ENCODE data around the gene RPS6KB1.
"Not testable (repeated sequence)": the region's sequence is repeated elsewhere in the genome, so short reads cannot be mapped to it uniquely, and the experiment has no call there.

RPS6KB1 gene

GRCh38 chr17:59892924-59893675 lies at the start of gene RPS6KB1, which contains the start of gene TUBD1:
Gene RPS6KB1 (plus strand): TSS chr17:59893121. CDS start chr17:59893185, 64 bp downstream.
Gene TUBD1 (minus strand): TSS chr17:59892943. CDS start chr17:59891002, 1,941 bp downstream.
- peak; percentile 99 for DNase-seq (ENCODE audit: low read depth)

DNA sequence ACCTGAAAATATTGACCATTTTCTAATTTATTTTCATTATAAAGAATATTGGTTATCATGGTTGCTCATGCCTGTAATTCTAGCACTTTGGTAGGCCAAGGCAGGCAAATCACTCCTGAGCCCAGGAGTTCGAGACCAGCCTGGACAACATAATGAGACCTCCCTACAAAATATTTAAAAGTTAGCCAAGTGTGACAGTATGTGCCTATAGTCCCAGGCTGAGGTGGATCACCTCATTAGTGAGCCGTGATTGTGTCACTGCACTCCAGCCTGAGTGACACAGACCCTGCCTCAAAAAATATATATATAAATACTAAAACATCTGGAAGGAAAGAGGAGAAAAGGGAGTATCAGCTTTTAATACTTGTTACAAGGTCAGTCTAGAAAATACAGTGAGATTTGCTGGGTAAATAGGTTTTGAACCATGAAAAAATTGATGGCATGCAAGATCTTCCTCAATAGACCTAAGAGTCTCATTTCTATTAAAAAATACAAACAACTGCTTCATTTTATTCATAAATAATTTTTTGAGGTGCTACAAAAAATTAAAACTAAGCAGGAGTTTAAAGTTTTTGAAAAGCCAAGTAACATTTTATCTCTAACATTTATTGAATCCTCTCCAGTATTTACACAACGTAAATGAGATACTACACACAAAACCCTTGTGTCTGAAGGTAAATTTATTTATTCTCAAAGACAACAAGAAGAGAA lies 47.9 kb upstream of the RPS6KB1 start:
- peak; percentile 75 for DNase-seq (ENCODE audit: low read depth)

DNA sequence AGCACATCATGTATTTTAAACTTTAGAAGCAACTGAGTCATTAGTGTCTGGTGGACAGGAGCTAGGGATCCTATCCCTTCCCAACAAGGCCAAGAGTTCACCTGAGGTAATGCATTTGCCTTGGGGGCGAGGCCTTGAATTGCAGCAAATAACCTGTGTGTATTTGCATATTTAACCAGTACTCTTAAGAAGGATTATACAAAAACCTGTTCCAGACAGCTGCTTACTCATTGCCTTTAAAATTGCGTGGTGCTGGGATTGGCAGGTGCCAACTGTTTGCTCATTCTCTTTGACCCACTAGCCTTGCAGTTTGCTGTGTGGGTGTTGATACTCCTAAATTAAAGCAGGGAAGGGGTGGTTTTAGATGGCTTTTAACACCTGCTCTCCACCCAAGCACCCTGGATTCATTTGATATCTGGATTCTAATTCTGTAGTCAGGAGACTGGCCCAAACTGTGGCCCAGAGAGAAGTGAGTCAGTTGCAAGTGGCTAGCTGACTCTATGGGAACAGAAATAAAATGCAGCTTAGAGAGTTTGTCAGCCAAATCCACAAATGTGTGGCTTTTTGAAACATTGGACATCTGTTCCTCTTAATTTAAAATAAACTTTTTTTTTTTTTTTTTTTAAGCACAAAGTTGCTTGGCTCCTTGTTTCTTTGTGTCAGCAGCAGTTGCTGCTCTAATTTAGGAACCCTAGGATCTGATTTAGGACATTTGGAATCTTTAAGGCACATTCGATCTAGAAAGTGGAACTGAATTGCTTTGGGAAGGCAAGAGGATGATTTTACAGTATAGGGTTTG lies 47.1 kb upstream of the RPS6KB1 start:
- peak; percentile 92 for DNase-seq (ENCODE audit: low read depth)

GRCh38 chr17:59846394-59847165 lies 46.3 kb upstream of the RPS6KB1 start:
- DNase-seq (ENCODE audit: low read depth): peak; percentile 85

DNA sequence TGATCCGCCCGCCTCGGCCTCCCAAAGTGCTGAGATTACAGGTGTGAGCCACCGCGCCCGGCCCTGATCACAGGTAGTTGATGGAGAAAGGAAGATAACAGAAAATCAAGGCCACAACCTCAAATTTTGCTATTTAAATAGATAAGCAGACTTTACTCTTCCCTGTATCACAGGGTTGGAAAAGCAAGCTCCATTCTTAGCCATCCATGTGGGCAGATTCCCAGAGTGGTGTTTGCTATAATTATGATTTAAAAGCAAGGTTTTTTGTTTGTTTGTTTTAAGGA lies 44.6 kb upstream of the RPS6KB1 start:
- DNase-seq (ENCODE audit: low read depth): no peak

DNA sequence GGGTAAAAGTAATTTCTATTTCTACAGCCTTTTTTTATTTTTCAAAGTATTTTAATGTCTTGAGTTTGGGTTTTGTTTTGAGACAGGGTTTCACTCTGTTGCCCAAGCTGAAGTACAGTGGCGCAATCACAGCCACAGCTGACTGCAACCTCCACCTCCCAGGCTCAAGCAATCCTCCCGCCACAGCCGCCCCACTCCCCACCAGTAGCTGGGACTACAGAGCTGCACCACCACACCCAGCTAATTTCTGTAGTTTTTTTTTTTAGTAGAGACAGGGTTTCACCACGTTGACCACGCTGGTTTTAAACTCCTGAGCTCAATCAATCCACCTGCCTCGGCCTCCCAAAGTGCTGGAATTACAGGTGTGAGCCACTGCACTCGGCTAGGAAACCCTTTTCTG lies 44.1 kb upstream of the RPS6KB1 start:
- peak; percentile 93 for DNase-seq (ENCODE audit: low read depth)

DNA sequence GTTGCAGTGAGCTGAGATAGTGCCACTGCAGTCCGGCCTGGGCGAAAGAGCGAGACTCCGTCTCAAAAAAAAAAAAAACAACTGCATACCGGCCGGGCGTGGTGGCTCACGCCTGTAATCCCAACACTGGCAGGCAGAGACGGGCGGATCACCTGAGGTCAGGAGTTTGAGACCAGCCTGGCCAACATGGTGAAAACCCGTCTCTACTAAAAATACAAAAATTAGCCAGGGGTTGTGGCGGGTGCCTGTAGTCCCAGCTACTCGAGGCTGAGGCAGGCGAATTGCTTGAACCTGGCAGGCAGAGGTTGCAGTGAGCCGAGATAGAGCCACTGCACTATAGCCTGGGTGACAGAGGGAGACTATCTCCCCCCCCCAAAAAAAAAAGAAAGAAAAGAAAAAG lies 42.6 kb upstream of the RPS6KB1 start:
- not testable (repeated sequence) for DNase-seq (ENCODE audit: low read depth)

GRCh38 chr17:59851439-59852375 lies 41.2 kb upstream of the RPS6KB1 start:
- DNase-seq (ENCODE audit: low read depth): peak; percentile 100

DNA sequence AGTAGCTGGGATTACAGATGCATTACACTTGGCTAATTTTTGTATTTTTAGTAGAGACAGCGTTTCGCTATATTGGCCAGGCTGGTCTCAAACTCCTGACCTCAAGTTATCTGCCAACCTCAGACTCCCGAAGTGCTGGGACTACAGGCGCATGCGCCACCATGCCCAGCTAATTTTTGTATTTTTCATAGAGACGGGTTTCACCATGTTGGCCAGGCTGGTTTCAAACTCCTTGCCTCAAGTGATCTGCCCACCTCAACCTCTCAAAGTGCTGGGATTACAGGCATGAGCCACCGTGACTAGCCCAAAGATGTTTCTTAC lies 40.1 kb upstream of the RPS6KB1 start:
- DNase-seq (ENCODE audit: low read depth): not testable (repeated sequence)

GRCh38 chr17:59853168-59853918 lies 39.6 kb upstream of the RPS6KB1 start:
- peak; percentile 90 for DNase-seq (ENCODE audit: low read depth)

GRCh38 chr17:59853919-59854729 lies 38.8 kb upstream of the RPS6KB1 start:
- not testable (repeated sequence) for DNase-seq (ENCODE audit: low read depth)

DNA sequence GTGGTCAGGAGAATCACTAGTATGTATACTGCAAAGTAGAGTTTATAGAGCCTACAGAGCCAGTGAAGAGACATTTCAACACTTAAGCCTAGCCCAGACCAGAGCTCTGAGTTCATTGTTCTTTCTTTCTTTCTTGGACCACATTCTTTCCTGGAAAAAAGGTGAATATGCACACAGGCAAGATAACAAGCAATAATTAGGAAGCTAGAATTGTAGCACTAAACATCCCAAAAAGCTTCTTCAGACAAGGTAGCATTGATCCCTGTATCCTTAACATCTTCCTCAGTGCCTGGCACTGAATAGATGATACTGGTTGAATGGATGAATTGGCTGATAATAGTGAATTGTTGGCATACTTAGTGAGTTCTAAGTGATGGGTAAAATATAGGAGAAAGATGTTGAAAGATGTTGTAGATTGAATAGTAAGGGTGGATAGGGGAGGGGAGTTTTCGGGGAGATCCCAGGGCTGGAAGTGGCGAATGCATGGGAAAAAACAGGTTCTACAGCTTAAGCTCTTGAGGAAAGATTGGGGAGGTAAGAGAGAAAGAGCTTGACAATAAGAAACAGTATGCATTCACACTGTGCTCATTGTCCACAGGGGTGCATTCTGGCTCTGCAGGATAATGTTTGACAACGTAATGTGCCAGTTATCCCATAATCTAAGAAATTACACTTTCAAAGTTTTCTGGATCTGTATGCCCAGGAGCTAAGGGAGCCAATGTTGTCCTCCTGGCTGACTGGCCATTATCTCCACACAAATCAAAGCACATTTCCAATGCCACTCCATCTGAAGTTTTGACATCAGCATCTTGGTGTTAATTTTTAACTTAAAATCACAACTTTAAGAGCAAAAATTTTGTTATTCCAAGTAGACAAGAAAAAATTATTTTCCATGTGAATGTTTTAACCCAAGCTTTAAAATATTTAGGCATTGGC lies 35.8 kb upstream of the RPS6KB1 start:
- DNase-seq (ENCODE audit: low read depth): no peak

GRCh38 chr17:59858167-59858816 lies 34.6 kb upstream of the RPS6KB1 start:
- DNase-seq (ENCODE audit: low read depth): no peak

DNA sequence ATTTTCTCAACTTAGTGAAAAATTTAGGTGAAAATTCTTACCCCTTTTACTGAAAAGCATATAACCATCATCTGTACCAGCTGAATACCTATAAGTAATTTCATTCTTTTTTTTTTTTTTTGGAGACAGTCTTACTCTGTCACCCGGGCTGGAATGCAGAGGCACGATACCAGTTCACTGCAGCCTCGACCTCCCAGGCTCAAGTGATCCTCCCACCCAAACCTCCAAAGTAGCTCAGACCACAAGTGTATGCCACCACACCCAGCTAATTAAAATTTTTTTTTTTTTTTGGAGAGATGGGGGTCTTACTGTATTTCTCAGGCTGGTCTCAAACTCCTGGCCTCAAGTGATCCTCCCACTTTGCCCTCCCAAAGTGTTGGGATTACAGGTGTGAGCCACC lies 34.0 kb upstream of the RPS6KB1 start:
- DNase-seq (ENCODE audit: low read depth): no peak

DNA sequence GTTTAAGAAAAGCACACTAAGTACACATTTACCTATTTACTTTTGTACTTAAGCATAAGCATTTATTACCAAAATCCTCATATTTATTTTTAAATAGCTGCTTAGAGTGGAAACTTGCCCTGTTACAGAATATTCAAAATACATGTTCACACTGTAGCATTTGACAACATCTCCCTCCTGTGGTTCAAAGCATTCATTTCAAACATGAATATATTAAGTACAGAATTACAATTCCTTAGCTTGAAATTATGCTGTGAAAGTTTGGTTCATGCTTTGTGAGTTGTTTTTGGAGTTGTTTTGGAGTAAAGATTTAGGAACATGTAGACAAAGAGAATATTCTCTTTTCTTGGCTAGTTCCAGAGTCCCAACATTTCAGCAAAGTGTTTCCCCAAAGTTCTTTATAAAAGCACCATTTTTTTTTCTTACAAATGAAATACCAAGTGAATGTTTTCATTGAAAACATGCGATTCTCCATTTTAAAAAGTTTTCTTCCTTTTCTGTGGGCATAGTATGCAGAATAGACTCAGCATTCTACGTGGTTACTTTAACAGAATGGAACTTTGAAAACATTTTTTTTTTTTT lies 33.4 kb upstream of the RPS6KB1 start:
- DNase-seq (ENCODE audit: low read depth): peak; percentile 69

DNA sequence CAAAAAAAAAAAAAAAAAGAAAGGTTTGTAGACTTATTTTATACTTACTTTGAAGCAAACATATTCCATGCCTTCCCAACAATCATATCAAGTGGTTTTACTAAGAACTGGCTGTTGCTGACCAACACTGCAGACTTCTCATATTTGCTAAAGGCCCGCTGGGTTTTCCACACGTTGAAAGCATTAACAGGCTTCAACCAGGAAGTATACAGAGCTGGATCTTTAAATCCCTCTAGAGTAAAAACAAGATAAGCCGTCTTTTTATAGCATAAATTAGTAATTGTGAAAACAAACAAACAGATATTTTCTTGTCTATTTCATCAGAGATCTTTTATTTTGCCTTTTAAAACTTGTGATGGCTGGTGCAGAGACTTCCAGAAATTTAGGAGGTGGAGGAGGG lies 29.3 kb upstream of the RPS6KB1 start:
- DNase-seq (ENCODE audit: low read depth): no peak

DNA sequence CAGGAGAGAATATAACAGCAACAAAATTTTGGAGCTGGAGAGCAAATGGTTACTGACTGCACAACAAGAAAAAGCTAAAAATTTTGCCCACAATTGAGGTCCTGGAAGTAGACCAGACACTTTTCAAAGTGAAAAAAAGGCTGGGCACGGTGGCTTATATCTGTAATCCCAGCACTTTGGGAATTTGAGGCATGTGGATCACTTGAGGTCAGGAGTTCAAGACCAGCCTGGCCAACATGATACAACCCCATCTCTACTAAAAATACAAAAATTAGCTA lies 23.0 kb upstream of the RPS6KB1 start:
- no peak for DNase-seq (ENCODE audit: low read depth)

- DNase-seq (ENCODE audit: low read depth): no peak
Observed at GRCh38 chr17:59870482-59870881, 22.4 kb upstream of the RPS6KB1 start.

Measured in amniotic epithelial cell (primary cell).